ENCODE measurements around the gene SLC38A1. TPM values are rescaled to one million over a fixed set of nuclear protein-coding genes. Genes with fewer than 3 reads are reported as not detected.
"Not testable (repeated sequence)": the region's sequence is repeated elsewhere in the genome, so short reads cannot be mapped to it uniquely, and the experiment has no call there.

Gene SLC38A1
- total RNA-seq, 2 donors from 2014 or later = 79.6 to 116 TPM

GRCh38 chr12:46198913-46199312 is 69.9 kb downstream of the SLC38A1 start:
- H3K27ac ChIP-seq = no peak overlapping the region
- H3K36me3 ChIP-seq = peaks cover 48% of the 10 kb centered on the region
- H3K27me3 ChIP-seq = no peaks in the 10 kb centered on the region
- TF ChIP-seq CTCF (IDR thresholded peaks at IDR 0.05) = no peak
- DNase-seq (ENCODE audit: low spot score) = no peak
- no peaks in the 10 kb centered on the region for H3K9me3 ChIP-seq
- H3K4me3 ChIP-seq = no peak overlapping the region
- no peaks in the 10 kb centered on the region for H3K4me1 ChIP-seq

- H3K27ac ChIP-seq = no peak overlapping the region
- no peak for DNase-seq (ENCODE audit: low spot score)
- peaks cover 40% of the 10 kb centered on the region for H3K36me3 ChIP-seq
- H3K4me1 ChIP-seq = no peaks in the 10 kb centered on the region
- H3K9me3 ChIP-seq = no peaks in the 10 kb centered on the region
- no peak for TF ChIP-seq CTCF (IDR thresholded peaks at IDR 0.05)
- H3K27me3 ChIP-seq = no peaks in the 10 kb centered on the region
- no peak overlapping the region for H3K4me3 ChIP-seq
These were observed 71.0 kb downstream of the SLC38A1 start for GRCh38 chr12:46197883-46198282.

- H3K27ac ChIP-seq; H3K27me3 ChIP-seq; H3K9me3 ChIP-seq; DNase-seq (ENCODE audit: low spot score); H3K36me3 ChIP-seq; H3K4me3 ChIP-seq: not testable (repeated sequence)
- peaks cover 0 to 16% of the 10 kb centered on the region in 2 donors for H3K4me1 ChIP-seq
These were observed 78.3 kb downstream of the SLC38A1 start for GRCh38 chr12:46190533-46190932.

- Histone ChIP-seq H3K9me3 (no peaks in the 10 kb centered on the region), H3K27me3 (no peaks in the 10 kb centered on the region), H3K36me3 (no peaks in the 10 kb centered on the region), H3K4me3 (no peak overlapping the region), H3K4me1 (peaks cover 0 to 16% of the 10 kb centered on the region in 2 donors), H3K27ac (no peak overlapping the region)
- no peak for DNase-seq (ENCODE audit: low spot score)
- no peak for TF ChIP-seq CTCF (IDR thresholded peaks at IDR 0.05)
These were observed 80.7 kb downstream of the SLC38A1 start for GRCh38 chr12:46188170-46188569.

- Histone ChIP-seq H3K27me3 (no peaks in the 10 kb centered on the region), H3K4me1 (peaks cover 0 to 16% of the 10 kb centered on the region in 2 donors), H3K36me3 (no peaks in the 10 kb centered on the region), H3K9me3 (no peaks in the 10 kb centered on the region), H3K27ac (no peak overlapping the region), H3K4me3 (no peak overlapping the region)
- TF ChIP-seq CTCF (IDR thresholded peaks at IDR 0.05) = no peak
- DNase-seq (ENCODE audit: low spot score) = no peak
These were observed 81.8 kb downstream of the SLC38A1 start for GRCh38 chr12:46187023-46187422.

- H3K27ac ChIP-seq = no peak overlapping the region
- H3K9me3 ChIP-seq = no peaks in the 10 kb centered on the region
- no peaks in the 10 kb centered on the region for H3K27me3 ChIP-seq
- no peak overlapping the region for H3K4me3 ChIP-seq
- no peaks in the 10 kb centered on the region for H3K36me3 ChIP-seq
- no peak for TF ChIP-seq CTCF (IDR thresholded peaks at IDR 0.05)
- DNase-seq (ENCODE audit: low spot score) = no peak
- peaks cover 0 to 16% of the 10 kb centered on the region in 2 donors for H3K4me1 ChIP-seq
These were observed 82.8 kb downstream of the SLC38A1 start for GRCh38 chr12:46186088-46186487.
